GM12864 (cell line): ENCODE results near the gene GTF2I.
"Not testable (repeated sequence)": the region's sequence is repeated elsewhere in the genome, so short reads cannot be mapped to it uniquely, and the experiment has no call there.

Source experiments
- DNase-seq: peaks from one replicate; pipeline ENCODE4 v3.0.0-alpha.2; 2011; ENCODE audit warnings: low read depth
- H3K4me3 ChIP-seq: 2 replicates; pipeline ENCODE4 v1.5.1; 2011; ENCODE audit warnings: mild to moderate bottlenecking, low read depth, low read length, control low read depth
- CTCF ChIP-seq: IDR thresholded peaks from 2 replicates; pipeline ENCODE4 v1.5.1; 2011; ENCODE audit warnings: low read depth, mild to moderate bottlenecking, moderate library complexity, low read length, control low read depth, inconsistent platforms; ENCODE audit errors: missing control alignments

GTF2I gene

GRCh38 chr7:74726309-74727101 is 69.0 kb downstream of the GTF2I start:
- no peak for TF ChIP-seq CTCF
- no peak for DNase-seq
- H3K4me3 ChIP-seq: no peak overlapping the region

GRCh38 chr7:74728686-74729085 is 71.2 kb downstream of the GTF2I start:
- DNase-seq, H3K4me3 ChIP-seq: not testable (repeated sequence)

- not testable (repeated sequence) for DNase-seq, H3K4me3 ChIP-seq
Measured at GRCh38 chr7:74730186-74730585, 72.7 kb downstream of the GTF2I start.

- not testable (repeated sequence) for H3K4me3 ChIP-seq, DNase-seq
Measured at GRCh38 chr7:74739974-74740703, 82.6 kb downstream of the GTF2I start.

GRCh38 chr7:74743936-74744557 is 86.5 kb downstream of the GTF2I start:
- H3K4me3 ChIP-seq, DNase-seq: not testable (repeated sequence)

GRCh38 chr7:74753921-74754482 is 96.5 kb downstream of the GTF2I start:
- not testable (repeated sequence) for H3K4me3 ChIP-seq, DNase-seq

GRCh38 chr7:74756673-74757072 is 99.2 kb downstream of the GTF2I start:
- DNase-seq, H3K4me3 ChIP-seq: not testable (repeated sequence)

- DNase-seq, H3K4me3 ChIP-seq: not testable (repeated sequence)
Measured at GRCh38 chr7:74758268-74758667, 100.8 kb downstream of the GTF2I start.

- not testable (repeated sequence) for DNase-seq, H3K4me3 ChIP-seq
Measured at GRCh38 chr7:74758982-74759381, 101.5 kb downstream of the GTF2I start.

GRCh38 chr7:74765205-74765918 is 107.8 kb downstream of the GTF2I start:
- H3K4me3 ChIP-seq, DNase-seq: not testable (repeated sequence)

- H3K4me3 ChIP-seq, DNase-seq: not testable (repeated sequence)
Measured at GRCh38 chr7:74766509-74766908, 109.0 kb downstream of the GTF2I start.

- not testable (repeated sequence) for DNase-seq, H3K4me3 ChIP-seq
Measured at GRCh38 chr7:74766991-74767390, 109.5 kb downstream of the GTF2I start.

GRCh38 chr7:74770062-74770461 is 112.5 kb downstream of the GTF2I start:
- H3K4me3 ChIP-seq: not testable (repeated sequence)

GRCh38 chr7:74772093-74772492 is 114.6 kb downstream of the GTF2I start:
- not testable (repeated sequence) for H3K4me3 ChIP-seq, DNase-seq

More at GRCh38 chr7:74770062-74770461, 112.5 kb downstream of the GTF2I start:
- not testable (repeated sequence) for DNase-seq

- not testable (repeated sequence) for DNase-seq, H3K4me3 ChIP-seq
Measured at GRCh38 chr7:74773760-74774750, 116.5 kb downstream of the GTF2I start, which contains the start of gene NCF1. NCF1 (plus strand) TSS chr7:74774011; CDS start chr7:74774032, 21 bp downstream.

- DNase-seq, H3K4me3 ChIP-seq: not testable (repeated sequence)
Measured at GRCh38 chr7:74775111-74775510, 117.6 kb downstream of the GTF2I start.
